ENCODE measurements around the gene LBHD1.

The LBHD1 gene

DNA sequence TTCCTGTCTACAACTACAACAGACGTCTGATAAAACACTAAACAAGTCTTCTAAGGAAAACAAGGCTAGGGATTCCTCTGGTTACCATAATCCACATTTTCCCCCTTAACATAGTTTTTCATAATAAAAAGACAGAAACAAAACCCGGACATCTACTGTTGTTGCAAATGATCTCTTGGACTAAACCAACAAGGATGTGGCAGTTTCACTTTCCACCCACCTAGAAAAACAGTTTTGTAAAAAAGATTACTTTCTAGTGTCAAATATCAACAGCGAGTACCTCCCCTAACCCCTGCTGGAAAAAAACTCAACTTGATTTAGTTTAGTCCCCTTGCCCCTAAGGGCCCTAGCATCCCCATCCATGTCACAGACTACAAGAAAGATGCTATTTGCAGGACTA is 40.8 kb upstream of the LBHD1 start:
- TF ChIP-seq CTCF (IDR thresholded peaks at IDR 0.05; ENCODE audit: low read depth, low read length) = no peak
- DNase-seq (ENCODE audit: extremely low read depth, low read depth) = no peak

DNA sequence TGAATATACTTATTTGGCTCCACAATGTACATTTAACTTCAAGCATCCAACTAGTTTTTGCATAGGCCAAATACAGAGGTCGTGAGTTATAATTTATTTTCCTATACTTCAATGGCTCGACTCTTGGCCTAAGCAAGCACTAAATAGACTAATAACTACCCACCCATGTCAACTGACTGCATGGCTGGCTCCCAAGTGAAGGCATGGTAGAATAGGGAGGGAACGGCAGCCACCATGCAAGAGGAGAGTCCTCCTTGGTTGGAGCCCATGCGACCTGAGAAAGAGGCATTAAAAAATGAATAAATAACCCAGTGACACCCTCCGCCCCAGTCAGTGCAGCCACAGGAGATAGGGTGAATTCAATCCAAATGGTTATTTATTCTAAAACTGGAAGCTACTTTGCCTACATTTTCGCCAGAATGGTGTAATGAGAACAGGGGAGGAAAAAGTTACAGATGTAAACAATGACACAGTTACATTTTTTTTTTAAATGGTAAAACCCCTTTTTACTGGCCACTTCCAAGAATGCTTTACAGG is 40.3 kb upstream of the LBHD1 start:
- TF ChIP-seq CTCF (IDR thresholded peaks at IDR 0.05; ENCODE audit: low read depth, low read length) = no peak
- no peak for DNase-seq (ENCODE audit: extremely low read depth, low read depth)

- no peak for TF ChIP-seq CTCF (IDR thresholded peaks at IDR 0.05; ENCODE audit: low read depth, low read length)
- no peak for DNase-seq (ENCODE audit: extremely low read depth, low read depth)
Measured at GRCh38 chr11:62710001-62710345, 37.9 kb upstream of the LBHD1 start.

- TF ChIP-seq CTCF (IDR thresholded peaks at IDR 0.05; ENCODE audit: low read depth, low read length) = no peak; the same call in none of the 2 replicates
- peak; percentile 92 for DNase-seq (ENCODE audit: extremely low read depth, low read depth)
Measured at GRCh38 chr11:62709247-62710000, 37.4 kb upstream of the LBHD1 start.

DNA sequence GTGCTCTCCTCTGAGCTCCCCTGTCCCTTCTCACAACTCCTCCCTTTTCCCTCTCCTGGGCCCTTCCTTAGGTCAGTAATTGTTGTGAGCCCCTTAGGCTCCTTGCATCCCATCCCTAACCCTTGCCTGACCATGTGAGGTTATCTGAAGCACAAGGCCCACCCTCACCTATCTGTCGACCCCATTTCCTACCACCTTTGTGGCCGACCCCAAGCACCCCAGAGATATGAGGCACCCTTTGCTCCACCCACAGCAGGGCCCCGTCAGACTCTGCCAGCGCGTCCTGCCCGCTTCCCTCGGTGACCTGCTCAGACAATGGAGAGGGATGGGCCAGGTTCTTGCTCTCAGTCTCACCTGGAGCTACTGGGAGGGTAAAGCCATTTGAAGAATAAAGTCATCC is 36.7 kb upstream of the LBHD1 start:
- no peak for TF ChIP-seq CTCF (IDR thresholded peaks at IDR 0.05; ENCODE audit: low read depth, low read length)
- DNase-seq (ENCODE audit: extremely low read depth, low read depth) = no peak

DNA sequence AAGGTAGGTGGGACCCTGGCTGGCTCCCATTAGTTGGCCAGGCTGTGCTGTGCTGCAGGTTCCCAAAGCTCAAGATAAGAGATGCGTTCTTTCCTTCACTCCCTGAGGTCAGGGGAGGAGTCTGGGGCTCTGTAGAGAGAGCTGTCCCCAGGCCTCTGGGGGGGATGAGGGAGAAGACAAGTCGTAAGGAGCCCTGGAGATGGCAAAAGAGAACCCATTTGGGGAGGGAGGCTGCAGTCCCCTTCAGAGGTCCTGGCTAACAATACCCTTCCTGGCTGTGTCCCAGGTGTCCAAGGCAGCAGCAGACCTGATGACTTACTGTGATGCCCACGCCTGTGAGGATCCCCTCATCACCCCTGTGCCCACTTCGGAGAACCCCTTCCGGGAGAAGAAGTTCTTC is 36.3 kb upstream of the LBHD1 start:
- no peak for TF ChIP-seq CTCF (IDR thresholded peaks at IDR 0.05; ENCODE audit: low read depth, low read length)
- no peak for DNase-seq (ENCODE audit: extremely low read depth, low read depth)

DNA sequence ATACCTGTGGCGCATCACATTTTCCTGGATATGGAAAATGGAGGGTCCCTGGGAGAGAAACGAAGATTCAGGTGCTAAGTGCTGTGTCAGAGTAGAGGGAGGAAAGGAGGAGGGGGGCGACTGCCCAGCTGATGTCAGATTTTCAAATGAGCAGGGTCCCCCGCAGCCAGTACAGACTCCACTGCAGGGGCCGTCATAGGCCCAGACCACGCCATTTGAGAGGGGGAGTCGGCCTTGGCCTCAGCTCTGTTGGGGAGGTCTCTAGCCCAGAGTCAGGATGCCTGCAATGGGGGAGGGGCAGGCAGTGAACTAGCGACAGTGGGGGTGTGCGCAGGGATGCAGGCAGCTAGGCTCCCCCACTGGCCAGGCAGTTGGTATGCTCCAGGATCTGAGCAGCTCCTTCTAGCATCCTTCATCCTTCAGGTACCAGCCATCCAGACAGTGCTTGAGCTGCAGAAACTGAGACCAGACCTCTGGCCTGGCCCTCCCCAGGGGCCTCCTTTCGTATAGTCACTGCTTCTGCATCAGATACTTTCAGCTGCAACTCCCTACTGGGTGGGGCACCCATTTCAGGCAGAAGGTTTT is 35.3 kb upstream of the LBHD1 start, which contains the start of the genes BSCL2 and GNG3:
Gene BSCL2 (minus strand): TSS at position 148 of the 585 bp plus-strand sequence. CDS start 229 bp downstream, outside the sequence.
Gene GNG3 (plus strand): TSS at position 400 of the 585 bp plus-strand sequence. CDS start 620 bp downstream, outside the sequence.
- no peak for DNase-seq (ENCODE audit: extremely low read depth, low read depth)
- no peak for TF ChIP-seq CTCF (IDR thresholded peaks at IDR 0.05; ENCODE audit: low read depth, low read length)
